ENCODE results near the gene YPEL1.

Gene YPEL1

GRCh38 chr22:21760640-21761039 lies 25.0 kb upstream of the YPEL1 start:
- no peak overlapping the region for H3K4me2 ChIP-seq (ENCODE audit: low read length)
- H3K4me1 ChIP-seq: no peaks in the 10 kb centered on the region
- no peak for TF ChIP-seq CTCF (IDR thresholded peaks at IDR 0.05)
- H3K9ac ChIP-seq: no peak overlapping the region
- no peaks in the 10 kb centered on the region for H3K27me3 ChIP-seq (ENCODE audit: control insufficient read depth, insufficient read depth, low read length)
- no peak overlapping the region for H3K27ac ChIP-seq
- H3K36me3 ChIP-seq (ENCODE audit: control insufficient read depth, insufficient read depth, low read length): no peaks in the 10 kb centered on the region
- H3K9me3 ChIP-seq (ENCODE audit: control insufficient read depth, low read length): no peaks in the 10 kb centered on the region
- no peak overlapping the region for H3K4me3 ChIP-seq (ENCODE audit: low read depth, low read length)
- no peaks in the 10 kb centered on the region for H3K79me2 ChIP-seq
- no peak overlapping the region for H2AFZ ChIP-seq

- Histone ChIP-seq H3K36me3 (ENCODE audit: control insufficient read depth, insufficient read depth, low read length) (no peaks in the 10 kb centered on the region), H3K4me1 (no peaks in the 10 kb centered on the region), H3K4me3 (ENCODE audit: low read depth, low read length) (no peak overlapping the region), H3K4me2 (ENCODE audit: low read length) (no peak overlapping the region), H2AFZ (no peak overlapping the region), H3K27me3 (ENCODE audit: control insufficient read depth, insufficient read depth, low read length) (no peaks in the 10 kb centered on the region), H3K9ac (no peak overlapping the region), H3K79me2 (no peaks in the 10 kb centered on the region), H3K9me3 (ENCODE audit: control insufficient read depth, low read length) (no peaks in the 10 kb centered on the region), H3K27ac (no peak overlapping the region)
- TF ChIP-seq CTCF (IDR thresholded peaks at IDR 0.05): no peak
These were observed 24.2 kb upstream of the YPEL1 start for GRCh38 chr22:21759646-21760376.

GRCh38 chr22:21759093-21759492 lies 23.5 kb upstream of the YPEL1 start:
- TF ChIP-seq CTCF (IDR thresholded peaks at IDR 0.05): no peak
- Histone ChIP-seq H3K36me3 (ENCODE audit: control insufficient read depth, insufficient read depth, low read length) (no peaks in the 10 kb centered on the region), H3K4me2 (ENCODE audit: low read length) (no peak overlapping the region), H3K4me3 (ENCODE audit: low read depth, low read length) (no peak overlapping the region), H3K4me1 (no peaks in the 10 kb centered on the region), H3K27me3 (ENCODE audit: control insufficient read depth, insufficient read depth, low read length) (no peaks in the 10 kb centered on the region), H2AFZ (no peak overlapping the region), H3K9ac (no peak overlapping the region), H3K79me2 (no peaks in the 10 kb centered on the region), H3K9me3 (ENCODE audit: control insufficient read depth, low read length) (no peaks in the 10 kb centered on the region), H3K27ac (no peak overlapping the region)

- H3K36me3 ChIP-seq (ENCODE audit: control insufficient read depth, insufficient read depth, low read length): no peaks in the 10 kb centered on the region
These were observed 22.7 kb upstream of the YPEL1 start for GRCh38 chr22:21758091-21758864.

More at GRCh38 chr22:21758091-21758864, 22.7 kb upstream of the YPEL1 start:
- H3K4me2 ChIP-seq (ENCODE audit: low read length): no peak overlapping the region
- no peaks in the 10 kb centered on the region for H3K9me3 ChIP-seq (ENCODE audit: control insufficient read depth, low read length)
- no peak overlapping the region for H3K4me3 ChIP-seq (ENCODE audit: low read depth, low read length)
- no peak overlapping the region for H2AFZ ChIP-seq
- no peaks in the 10 kb centered on the region for H3K4me1 ChIP-seq
- H3K79me2 ChIP-seq: no peaks in the 10 kb centered on the region
- no peak overlapping the region for H3K27ac ChIP-seq
- H3K27me3 ChIP-seq (ENCODE audit: control insufficient read depth, insufficient read depth, low read length): no peaks in the 10 kb centered on the region
- no peak overlapping the region for H3K9ac ChIP-seq
- TF ChIP-seq CTCF (IDR thresholded peaks at IDR 0.05): no peak

All from parathyroid adenoma (tissue), 2 donors.